PFSK-1 (cell line): ENCODE results near the gene TEPSIN.

Experiments used
- POLR2AphosphoS5 ChIP-seq: IDR thresholded peaks from 2 replicates; pipeline ENCODE4 v1.6.1; 2012; ENCODE audit warnings: low read depth, mild to moderate bottlenecking, control low read depth, low read length, moderate library complexity
- REST ChIP-seq, 2 experiments: IDR thresholded peaks; 2 replicates each; pipeline versions ENCODE4 v1.6.1 to v1.8.0; 2011 to 2012; ENCODE audit warnings: low read depth in 2 of 2, low read length in 2 of 2, control low read depth in 1 of 2, inconsistent platforms in 1 of 2, mild to moderate bottlenecking in 1 of 2, moderate library complexity in 1 of 2; ENCODE audit not compliant: insufficient read depth in 1 of 2
- SIN3A ChIP-seq: IDR thresholded peaks from 2 replicates; pipeline ENCODE4 v1.6.1; 2012; ENCODE audit warnings: mild to moderate bottlenecking, low read length, moderate library complexity, borderline replicate concordance; ENCODE audit not compliant: insufficient read depth
- TAF1 ChIP-seq: IDR thresholded peaks from 2 replicates; pipeline ENCODE4 v1.6.1; 2012; ENCODE audit warnings: low read length, control low read depth, borderline replicate concordance; ENCODE audit not compliant: insufficient read depth

DNA sequence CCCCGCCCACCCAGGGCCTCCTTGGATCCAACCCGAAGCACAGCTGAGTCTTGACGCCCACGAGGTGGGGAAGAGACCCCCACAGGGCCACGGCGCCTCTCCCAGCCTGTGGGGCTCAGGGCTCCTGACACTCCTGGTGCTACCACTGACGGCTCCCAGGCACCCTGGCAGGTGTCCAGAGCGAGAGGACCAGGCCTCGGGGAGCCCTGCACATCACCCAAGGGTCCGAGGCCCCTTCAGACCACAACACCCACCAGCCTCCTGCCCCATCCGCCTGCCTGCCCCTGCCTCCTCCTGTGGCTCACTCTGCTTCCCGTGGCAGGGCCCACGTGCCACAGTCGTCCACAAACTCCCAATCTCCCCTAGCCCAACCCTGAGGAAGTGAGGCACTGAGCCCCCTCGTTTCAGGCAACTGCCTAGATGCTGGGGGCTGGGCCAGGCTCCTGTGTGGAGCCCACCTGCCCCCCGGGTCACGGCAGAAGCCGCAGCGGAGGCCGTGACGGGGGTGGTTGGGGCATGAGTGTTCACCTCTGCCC lies 44.6 kb downstream of the TEPSIN start:
- no peak for TF ChIP-seq POLR2AphosphoS5
- TF ChIP-seq TAF1: no peak
- TF ChIP-seq SIN3A: no peak
- no peak for TF ChIP-seq REST (IDR thresholded peaks at IDR 0.05; ENCODE audit: insufficient read depth in 1 of 2, low read depth in 2 of 2, low read length in 2 of 2)
